PFSK-1 (cell line): ENCODE data around the gene RBBP5.

Experiments used
- FOXP2 ChIP-seq: optimal IDR thresholded peaks from 2 replicates; pipeline ENCODE3; 2011; ENCODE audit warnings: borderline replicate concordance, control low read depth, inconsistent platforms; ENCODE audit not compliant: insufficient read depth; ENCODE audit errors: extremely low read length, extremely low read depth
- POLR2AphosphoS5 ChIP-seq: IDR thresholded peaks from 2 replicates; pipeline ENCODE4 v1.6.1; 2012; ENCODE audit warnings: low read depth, mild to moderate bottlenecking, control low read depth, low read length, moderate library complexity
- SIN3A ChIP-seq: IDR thresholded peaks from 2 replicates; pipeline ENCODE4 v1.6.1; 2012; ENCODE audit warnings: mild to moderate bottlenecking, low read length, moderate library complexity, borderline replicate concordance; ENCODE audit not compliant: insufficient read depth
- TAF1 ChIP-seq: IDR thresholded peaks from 2 replicates; pipeline ENCODE4 v1.6.1; 2012; ENCODE audit warnings: low read length, control low read depth, borderline replicate concordance; ENCODE audit not compliant: insufficient read depth
- TF ChIP-seq, protein P1 (sequence below), 2 experiments: IDR thresholded peaks; 2 replicates each; pipeline versions ENCODE4 v1.6.1 to v1.8.0; 2011 to 2012; ENCODE audit warnings: low read depth in 2 of 2, low read length in 2 of 2, control low read depth in 1 of 2, inconsistent platforms in 1 of 2, mild to moderate bottlenecking in 1 of 2, moderate library complexity in 1 of 2; ENCODE audit not compliant: insufficient read depth in 1 of 2

Gene RBBP5

DNA sequence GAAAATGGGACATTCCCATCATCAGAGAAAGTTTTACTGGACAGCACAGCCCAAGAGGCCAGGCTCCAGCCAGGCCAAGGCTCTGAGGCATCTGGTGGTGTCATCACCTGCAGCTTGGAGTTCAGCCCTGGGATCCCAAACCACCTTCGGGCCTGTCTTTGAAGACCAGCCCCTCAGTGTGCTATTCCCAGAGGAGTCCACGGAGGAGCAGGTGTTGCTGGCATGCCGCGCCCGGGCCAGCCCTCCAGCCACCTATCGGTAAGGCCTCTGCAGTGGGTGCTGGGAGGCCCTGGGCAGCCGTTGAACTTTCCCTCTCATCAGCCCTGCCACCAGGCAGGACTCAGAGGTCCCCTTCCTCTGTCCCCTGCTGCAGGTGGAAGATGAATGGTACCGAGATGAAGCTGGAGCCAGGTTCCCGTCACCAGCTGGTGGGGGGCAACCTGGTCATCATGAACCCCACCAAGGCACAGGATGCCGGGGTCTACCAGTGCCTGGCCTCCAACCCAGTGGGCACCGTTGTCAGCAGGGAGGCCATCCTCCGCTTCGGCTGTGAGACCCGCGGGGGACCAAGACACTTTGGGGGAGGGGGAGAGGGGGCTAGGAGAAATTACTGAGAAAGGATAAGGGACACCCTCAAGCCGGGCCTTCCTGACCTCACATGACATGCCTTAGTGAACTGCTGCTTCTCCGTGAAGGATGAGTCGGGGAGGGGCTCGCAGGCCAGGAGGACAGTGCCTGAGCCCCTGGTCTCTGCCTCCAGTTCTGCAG is 63.8 kb downstream of the RBBP5 start:
- TF ChIP-seq SIN3A (no peak), POLR2AphosphoS5 (no peak), TAF1 (no peak), FOXP2 (no peak)
- TF ChIP-seq, protein P1, sequence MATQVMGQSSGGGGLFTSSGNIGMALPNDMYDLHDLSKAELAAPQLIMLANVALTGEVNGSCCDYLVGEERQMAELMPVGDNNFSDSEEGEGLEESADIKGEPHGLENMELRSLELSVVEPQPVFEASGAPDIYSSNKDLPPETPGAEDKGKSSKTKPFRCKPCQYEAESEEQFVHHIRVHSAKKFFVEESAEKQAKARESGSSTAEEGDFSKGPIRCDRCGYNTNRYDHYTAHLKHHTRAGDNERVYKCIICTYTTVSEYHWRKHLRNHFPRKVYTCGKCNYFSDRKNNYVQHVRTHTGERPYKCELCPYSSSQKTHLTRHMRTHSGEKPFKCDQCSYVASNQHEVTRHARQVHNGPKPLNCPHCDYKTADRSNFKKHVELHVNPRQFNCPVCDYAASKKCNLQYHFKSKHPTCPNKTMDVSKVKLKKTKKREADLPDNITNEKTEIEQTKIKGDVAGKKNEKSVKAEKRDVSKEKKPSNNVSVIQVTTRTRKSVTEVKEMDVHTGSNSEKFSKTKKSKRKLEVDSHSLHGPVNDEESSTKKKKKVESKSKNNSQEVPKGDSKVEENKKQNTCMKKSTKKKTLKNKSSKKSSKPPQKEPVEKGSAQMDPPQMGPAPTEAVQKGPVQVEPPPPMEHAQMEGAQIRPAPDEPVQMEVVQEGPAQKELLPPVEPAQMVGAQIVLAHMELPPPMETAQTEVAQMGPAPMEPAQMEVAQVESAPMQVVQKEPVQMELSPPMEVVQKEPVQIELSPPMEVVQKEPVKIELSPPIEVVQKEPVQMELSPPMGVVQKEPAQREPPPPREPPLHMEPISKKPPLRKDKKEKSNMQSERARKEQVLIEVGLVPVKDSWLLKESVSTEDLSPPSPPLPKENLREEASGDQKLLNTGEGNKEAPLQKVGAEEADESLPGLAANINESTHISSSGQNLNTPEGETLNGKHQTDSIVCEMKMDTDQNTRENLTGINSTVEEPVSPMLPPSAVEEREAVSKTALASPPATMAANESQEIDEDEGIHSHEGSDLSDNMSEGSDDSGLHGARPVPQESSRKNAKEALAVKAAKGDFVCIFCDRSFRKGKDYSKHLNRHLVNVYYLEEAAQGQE (IDR thresholded peaks at IDR 0.05; ENCODE audit: insufficient read depth in 1 of 2, low read depth in 2 of 2, low read length in 2 of 2) = no peak

DNA sequence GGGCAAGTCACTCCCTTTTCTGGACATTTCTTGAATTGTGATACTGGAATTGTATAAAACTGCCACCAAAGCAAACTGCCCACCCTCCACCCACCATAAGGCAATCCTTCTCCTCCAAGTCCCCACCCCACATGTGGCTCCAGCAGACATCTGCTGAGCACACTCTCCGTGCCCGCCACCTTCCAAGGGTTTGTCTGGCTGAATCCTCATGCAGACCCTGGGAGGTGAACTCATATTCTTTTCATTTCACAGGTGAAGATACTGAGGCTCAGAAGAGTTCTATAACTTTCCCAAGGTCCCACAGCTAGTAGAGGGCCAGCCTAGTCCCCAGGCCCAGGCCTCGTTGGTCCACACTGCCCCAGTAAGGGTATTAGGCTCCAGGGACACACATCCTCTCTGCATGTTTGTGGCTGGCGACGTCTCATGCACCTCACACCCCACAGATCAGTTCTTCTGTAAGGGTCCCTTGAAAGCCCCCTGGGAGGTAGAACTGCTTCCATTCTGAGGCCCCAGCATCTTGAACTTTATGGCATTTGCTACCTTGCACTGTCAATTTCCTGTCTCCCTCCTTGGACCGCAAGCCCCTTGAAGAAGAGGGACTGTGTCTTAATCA is 64.7 kb downstream of the RBBP5 start:
- TF ChIP-seq SIN3A (no peak), FOXP2 (no peak), POLR2AphosphoS5 (no peak), TAF1 (no peak)
- TF ChIP-seq, protein P1 (IDR thresholded peaks at IDR 0.05; ENCODE audit: insufficient read depth in 1 of 2, low read depth in 2 of 2, low read length in 2 of 2) = no peak

DNA sequence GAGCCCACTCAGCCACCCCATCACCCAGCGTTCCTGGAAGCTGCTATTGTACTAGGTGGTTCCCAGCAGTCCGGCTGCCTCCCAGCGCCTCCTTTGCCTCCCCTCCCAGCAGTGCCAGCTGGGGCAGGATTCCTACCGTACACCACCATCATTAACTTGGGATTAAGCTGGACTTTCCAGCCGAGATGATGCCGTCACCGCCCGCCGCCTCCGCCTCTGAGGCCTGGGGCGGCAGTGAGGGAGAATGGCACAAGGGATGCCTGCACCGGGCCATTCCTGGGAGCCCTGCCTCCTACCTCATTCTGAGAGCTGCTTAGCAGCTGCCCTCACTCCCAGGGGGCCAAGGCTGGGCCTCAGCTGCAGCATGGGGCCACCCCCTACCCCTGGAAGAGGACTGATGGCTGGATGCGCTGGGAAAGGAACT is 65.6 kb downstream of the RBBP5 start:
- TF ChIP-seq TAF1 (no peak), SIN3A (no peak), FOXP2 (no peak), POLR2AphosphoS5 (no peak)
- TF ChIP-seq, protein P1 (IDR thresholded peaks at IDR 0.05; ENCODE audit: insufficient read depth in 1 of 2, low read depth in 2 of 2, low read length in 2 of 2) = no peak

DNA sequence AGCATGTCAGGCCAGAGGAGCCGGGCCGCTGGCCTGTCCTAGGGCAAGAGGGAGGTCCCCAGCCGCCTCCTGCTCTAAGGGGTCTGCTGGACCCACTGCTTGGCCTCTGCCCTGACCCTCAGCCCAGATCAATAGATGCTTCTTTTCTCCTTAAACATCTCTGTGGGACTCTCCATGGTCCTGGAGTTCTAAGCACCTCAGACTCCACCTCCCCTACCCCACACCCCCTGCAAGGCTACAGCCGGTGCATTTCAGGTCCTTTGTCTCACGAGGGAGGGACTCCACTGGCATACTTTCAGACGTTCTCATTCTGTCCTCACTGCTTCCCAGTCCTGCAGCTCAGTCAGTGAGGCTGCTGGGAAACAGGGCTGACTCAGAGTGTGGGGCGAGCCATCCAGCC is 67.8 kb downstream of the RBBP5 start:
- TF ChIP-seq TAF1 = no peak
- TF ChIP-seq, protein P1 (IDR thresholded peaks at IDR 0.05; ENCODE audit: insufficient read depth in 1 of 2, low read depth in 2 of 2, low read length in 2 of 2) = no peak
- no peak for TF ChIP-seq FOXP2
- TF ChIP-seq SIN3A = no peak
- TF ChIP-seq POLR2AphosphoS5 = no peak
